CD4-positive, alpha-beta T cell (primary cell): ENCODE measurements around the gene HMCES. TPM values are rescaled to one million over a fixed set of nuclear protein-coding genes. Genes with fewer than 3 reads are reported as not detected.

Experiments
- ATAC-seq: fragments of 200-7000 bp; cut with Tn5 transposase; one replicate; pipeline ENCODE4 v1.10.0; 2022; ENCODE audit warnings: mild to moderate bottlenecking; ENCODE audit not compliant: poor library complexity
- CTCF ChIA-PET: fragments of 350-600 bp; sonication (Branson Sonifier 250); formaldehyde crosslinking; loops from one replicate; lab custom pipeline; 2021; ENCODE audit warnings: antibody characterized with exemption, inconsistent platforms; lab: Charles Lee
- POLR2A ChIA-PET: fragments of 350-600 bp; sonication (Branson Sonifier 250); formaldehyde crosslinking; loops from one replicate; lab custom pipeline; 2021; ENCODE audit warnings: antibody characterized with exemption, inconsistent platforms; lab: Charles Lee
- DNase-seq, 14 experiments: peaks; one replicate each; pipeline ENCODE4 v3.0.0-alpha.2; 2013 to 2020; ENCODE audit warnings: mixed read lengths in 2 of 14
- H3K27ac ChIP-seq, 2 donors: one replicate each; pipeline versions ENCODE4 v1.5.1 to v1.7.0; 2013; ENCODE audit warnings: low read length in 2 of 2, low read depth in 1 of 2, mild to moderate bottlenecking in 1 of 2
- H3K27me3 ChIP-seq, 2 experiments: 1 replicate in 1 of 2; 2 replicates in 1 of 2; pipeline versions ENCODE4 v1.6.1 to v1.7.0; 2013; ENCODE audit warnings: low read length in 2 of 2, control low read depth in 1 of 2, mild to moderate bottlenecking in 1 of 2, moderate library complexity in 1 of 2; ENCODE audit not compliant: insufficient read depth in 2 of 2, control insufficient read depth in 1 of 2
- H3K36me3 ChIP-seq: one replicate; pipeline ENCODE4 v1.6.1; 2013; ENCODE audit warnings: low read length, control low read depth; ENCODE audit not compliant: insufficient read depth
- H3K4me1 ChIP-seq: one replicate; pipeline ENCODE4 v1.6.1; 2013; ENCODE audit warnings: low read length, control low read depth; ENCODE audit not compliant: insufficient read depth
- H3K4me3 ChIP-seq: one replicate; pipeline ENCODE4 v1.5.1; 2013; ENCODE audit warnings: mild to moderate bottlenecking, low read length, moderate library complexity
- H3K9me3 ChIP-seq, 2 experiments: 1 replicate in 1 of 2; 2 replicates in 1 of 2; pipeline versions ENCODE4 v1.6.1 to v1.7.0; 2013; ENCODE audit warnings: low read length in 2 of 2, mild to moderate bottlenecking in 2 of 2, control low read depth in 1 of 2, moderate library complexity in 1 of 2; ENCODE audit not compliant: control insufficient read depth in 1 of 2, insufficient read depth in 1 of 2
- H3K27ac Mint-ChIP-seq: one replicate; pipeline ENCODE4 v1.8.0; 2020; ENCODE audit warnings: mixed read lengths
- H3K27me3 Mint-ChIP-seq: one replicate; pipeline ENCODE4 v1.8.0; 2021; ENCODE audit warnings: mixed read lengths
- H3K36me3 Mint-ChIP-seq: one replicate; pipeline ENCODE4 v1.8.0; 2021; ENCODE audit warnings: low read depth, mixed read lengths
- H3K4me1 Mint-ChIP-seq: one replicate; pipeline ENCODE4 v1.8.0; 2021; ENCODE audit warnings: low read depth, mixed read lengths
- H3K4me3 Mint-ChIP-seq: one replicate; pipeline ENCODE4 v1.8.0; 2020; ENCODE audit warnings: mild to moderate bottlenecking, mixed read lengths
- H3K9me3 Mint-ChIP-seq: one replicate; pipeline ENCODE4 v1.8.0; 2020; ENCODE audit warnings: mixed read lengths
- intact Hi-C, 2 experiments: fragments of 100-400 bp; cut with DNase I in 1 of 2; cut with micrococcal nuclease in 1 of 2; formaldehyde crosslinking; loops; one replicate each; pipeline versions ENCODE4 v1.15.1 to v1.9.0; 2023 to 2025; cut with DNase I, micrococcal nuclease
- total RNA-seq, 174 experiments: library from RNA in 2 of 174; stranded (reverse) in 2 of 174; gene quantifications; one replicate each; pipeline ENCODE4 v1.2.3 and lab custom pipeline; 2021 to 2026
- TF ChIP-seq, protein P1 (sequence below): fragments of 200-600 bp; IDR thresholded peaks from one replicate; pipeline ENCODE4 v1.8.0; 2022; ENCODE audit warnings: antibody characterized with exemption, mild to moderate bottlenecking

Gene HMCES
- total RNA-seq, 2 experiments from 2014 or later: 63.5 to 64.0 TPM

DNA sequence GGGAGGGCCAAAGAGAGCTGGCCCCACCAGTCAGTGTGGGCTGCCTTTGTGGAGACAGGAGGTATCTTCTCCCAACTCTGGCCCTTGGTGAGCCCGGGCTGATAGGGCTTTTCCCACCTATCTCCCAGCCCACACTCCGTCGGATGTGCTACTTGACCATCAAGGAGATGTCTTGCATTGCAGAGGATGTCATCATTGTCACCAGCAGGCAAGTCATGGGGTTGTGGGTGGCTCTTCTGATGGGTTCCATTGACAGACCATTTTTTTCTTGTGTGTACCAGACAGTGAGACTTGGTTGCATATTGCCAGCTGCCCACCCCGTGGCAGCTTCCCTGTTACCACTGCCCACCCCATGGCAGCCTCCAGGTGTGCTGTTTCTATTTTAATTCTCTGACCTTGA lies 25.9 kb upstream of the HMCES start:
- Histone ChIP-seq H3K27ac (no peak overlapping the region), H3K4me1 (peaks cover 40% of the 10 kb centered on the region), H3K9me3 (no peaks in the 10 kb centered on the region), H3K27me3 (no peaks in the 10 kb centered on the region), H3K4me3 (no peak overlapping the region), H3K36me3 (peaks cover 59% of the 10 kb centered on the region)
- Mint-ChIP-seq H3K36me3 (peaks cover 82% of the 10 kb centered on the region), H3K9me3 (no peaks in the 10 kb centered on the region), H3K27me3 (no peaks in the 10 kb centered on the region), H3K27ac (no peak overlapping the region), H3K4me1 (peaks cover 42% of the 10 kb centered on the region), H3K4me3 (peak overlapping the region; percentile 34)
- TF ChIP-seq, protein P1, sequence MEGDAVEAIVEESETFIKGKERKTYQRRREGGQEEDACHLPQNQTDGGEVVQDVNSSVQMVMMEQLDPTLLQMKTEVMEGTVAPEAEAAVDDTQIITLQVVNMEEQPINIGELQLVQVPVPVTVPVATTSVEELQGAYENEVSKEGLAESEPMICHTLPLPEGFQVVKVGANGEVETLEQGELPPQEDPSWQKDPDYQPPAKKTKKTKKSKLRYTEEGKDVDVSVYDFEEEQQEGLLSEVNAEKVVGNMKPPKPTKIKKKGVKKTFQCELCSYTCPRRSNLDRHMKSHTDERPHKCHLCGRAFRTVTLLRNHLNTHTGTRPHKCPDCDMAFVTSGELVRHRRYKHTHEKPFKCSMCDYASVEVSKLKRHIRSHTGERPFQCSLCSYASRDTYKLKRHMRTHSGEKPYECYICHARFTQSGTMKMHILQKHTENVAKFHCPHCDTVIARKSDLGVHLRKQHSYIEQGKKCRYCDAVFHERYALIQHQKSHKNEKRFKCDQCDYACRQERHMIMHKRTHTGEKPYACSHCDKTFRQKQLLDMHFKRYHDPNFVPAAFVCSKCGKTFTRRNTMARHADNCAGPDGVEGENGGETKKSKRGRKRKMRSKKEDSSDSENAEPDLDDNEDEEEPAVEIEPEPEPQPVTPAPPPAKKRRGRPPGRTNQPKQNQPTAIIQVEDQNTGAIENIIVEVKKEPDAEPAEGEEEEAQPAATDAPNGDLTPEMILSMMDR: no peak
- intact Hi-C loops: no loop called here
- CTCF ChIA-PET: interaction anchor here (0.7 kb wide), 1 partner anchor 283 kb away, joined by 4 read pairs; no protein-coding TSS in a partner anchor
- POLR2A ChIA-PET: no interaction called here
- DNase-seq (no peak), ATAC-seq (no peak)

DNA sequence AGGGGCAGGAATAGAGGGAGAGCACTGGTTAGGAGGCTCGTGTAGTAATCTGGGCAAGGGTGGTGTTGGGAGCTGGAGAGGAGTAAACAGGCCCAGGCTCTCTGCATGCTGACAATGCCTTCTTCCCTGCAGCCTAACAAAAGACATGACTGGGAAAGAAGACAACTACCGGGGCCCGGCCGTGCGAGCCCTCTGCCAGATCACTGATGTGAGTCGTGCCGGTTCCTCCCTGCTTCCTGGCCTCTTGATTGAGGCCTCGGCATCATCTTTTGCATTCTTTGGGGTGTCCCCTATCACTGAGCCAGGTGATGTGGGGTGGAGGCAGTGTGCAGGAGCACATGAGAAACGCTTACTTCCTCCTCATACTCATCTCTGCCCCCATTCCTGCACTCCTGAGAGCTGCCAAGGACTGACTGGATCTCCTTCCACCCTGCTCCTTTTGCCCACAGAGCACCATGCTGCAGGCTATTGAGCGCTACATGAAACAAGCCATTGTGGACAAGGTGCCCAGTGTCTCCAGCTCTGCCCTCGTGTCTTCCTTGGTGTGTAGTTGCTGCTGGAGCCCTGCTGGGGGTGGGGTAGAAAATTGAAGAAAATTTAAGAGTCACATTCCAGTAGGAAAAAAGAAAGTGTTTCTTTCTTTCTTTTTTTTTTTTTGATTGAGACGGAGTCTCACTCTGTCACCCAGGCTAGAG lies 24.0 kb upstream of the HMCES start:
- peaks cover 25% of the 10 kb centered on the region for H3K4me1 ChIP-seq
- no peak for ATAC-seq
- Mint-ChIP-seq H3K4me1 (peaks cover 25% of the 10 kb centered on the region), H3K36me3 (peaks cover 91% of the 10 kb centered on the region), H3K27me3 (no peaks in the 10 kb centered on the region), H3K4me3 (peak overlapping the region; percentile 30), H3K27ac (no peak overlapping the region), H3K9me3 (no peaks in the 10 kb centered on the region)
- H3K27me3 ChIP-seq: no peaks in the 10 kb centered on the region
- POLR2A ChIA-PET: no interaction called here
- H3K27ac ChIP-seq: no peak overlapping the region
- peaks cover 75% of the 10 kb centered on the region for H3K36me3 ChIP-seq
- DNase-seq: no peak
- TF ChIP-seq, protein P1: no peak
- H3K4me3 ChIP-seq: no peak overlapping the region
- CTCF ChIA-PET: interaction anchor here (0.6 kb wide), 1 partner anchor 597 kb away, joined by 4 read pairs; no protein-coding TSS in a partner anchor
- intact Hi-C loops: no loop called here
- H3K9me3 ChIP-seq: no peaks in the 10 kb centered on the region

DNA sequence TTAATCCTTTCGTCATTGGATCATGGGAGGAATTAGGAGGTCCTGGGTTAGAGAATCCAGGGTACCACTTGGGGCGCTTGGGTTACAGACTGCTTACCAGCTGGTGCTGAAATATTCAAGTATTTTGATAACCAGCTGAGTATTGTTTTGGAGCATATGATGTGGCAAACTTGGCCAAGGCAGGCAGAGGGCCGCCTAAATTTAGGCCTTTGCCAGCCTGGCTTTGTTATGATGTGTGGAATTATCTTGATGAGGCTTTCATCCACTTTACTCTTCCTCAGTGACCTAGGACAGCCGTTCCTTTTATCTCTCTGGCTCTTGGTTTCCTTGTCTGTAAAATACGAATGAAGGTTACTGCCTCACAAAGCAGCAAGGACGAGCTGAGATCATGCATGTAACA lies 22.4 kb upstream of the HMCES start:
- H3K4me3 ChIP-seq: no peak overlapping the region
- intact Hi-C loops: no loop called here
- Mint-ChIP-seq H3K4me1 (peaks cover 14% of the 10 kb centered on the region), H3K27ac (no peak overlapping the region), H3K4me3 (no peak overlapping the region), H3K9me3 (no peaks in the 10 kb centered on the region), H3K36me3 (peaks cover 94% of the 10 kb centered on the region), H3K27me3 (no peaks in the 10 kb centered on the region)
- DNase-seq (no peak), ATAC-seq (no peak)
- peaks cover 15% of the 10 kb centered on the region for H3K4me1 ChIP-seq
- no peaks in the 10 kb centered on the region for H3K9me3 ChIP-seq
- ChIA-PET POLR2A (interaction anchor here (0.6 kb wide), 1 partner anchor 605 kb away, joined by 3 read pairs; the partner anchor contains the start of gene RPN1), CTCF (interaction anchor here (1.3 kb wide), 1 partner anchor 10 kb away, joined by 4 read pairs; no protein-coding TSS in a partner anchor)
- TF ChIP-seq, protein P1: no peak
- peaks cover 88% of the 10 kb centered on the region for H3K36me3 ChIP-seq
- H3K27ac ChIP-seq: no peak overlapping the region
- H3K27me3 ChIP-seq: no peaks in the 10 kb centered on the region
